Calu3 (cell line): Measurements from ENCODE around the gene OCIAD1. TPM values are rescaled to one million over a fixed set of nuclear protein-coding genes. Genes with fewer than 3 reads are reported as not detected.
"Not testable (repeated sequence)": the region's sequence is repeated elsewhere in the genome, so short reads cannot be mapped to it uniquely, and the experiment has no call there.

ENCODE experiments used
- BruUV-seq: library from RNA; stranded (reverse); fragments of 400-500 nt; replicated peaks from 2 replicates; lab custom pipeline; 2021; lab: Mats Ljungman, UMichigan
- CTCF ChIA-PET: fragments of 300-600 bp; sonication (Branson Sonifier 250); formaldehyde crosslinking; loops from one replicate; lab custom pipeline; 2022; ENCODE audit warnings: antibody characterized with exemption; lab: Charles Lee
- DNase-seq: peaks from one replicate; pipeline ENCODE4 v3.0.0; 2022
- H3K27ac Mint-ChIP-seq: one replicate; pipeline ENCODE4 v1.8.0; 2022; ENCODE audit warnings: mixed read lengths; ENCODE audit not compliant: unreplicated experiment
- H3K27me3 Mint-ChIP-seq: one replicate; pipeline ENCODE4 v1.8.0; 2022; ENCODE audit warnings: mixed read lengths; ENCODE audit not compliant: unreplicated experiment
- H3K36me3 Mint-ChIP-seq: one replicate; pipeline ENCODE4 v1.8.0; 2022; ENCODE audit warnings: mild to moderate bottlenecking, moderate library complexity, mixed read lengths; ENCODE audit not compliant: insufficient read depth, unreplicated experiment
- H3K4me1 Mint-ChIP-seq: one replicate; pipeline ENCODE4 v1.8.0; 2022; ENCODE audit warnings: mild to moderate bottlenecking, low read depth, mixed read lengths; ENCODE audit not compliant: unreplicated experiment
- H3K4me3 Mint-ChIP-seq: one replicate; pipeline ENCODE4 v1.8.0; 2022; ENCODE audit warnings: mild to moderate bottlenecking, low read depth, moderate library complexity, mixed read lengths; ENCODE audit not compliant: unreplicated experiment
- H3K9me3 Mint-ChIP-seq: one replicate; pipeline ENCODE4 v1.8.0; 2022; ENCODE audit warnings: low read depth, mixed read lengths; ENCODE audit not compliant: unreplicated experiment
- CTCF ChIP-seq: fragments of 200-600 bp; IDR thresholded peaks from one replicate; pipeline ENCODE4 v1.8.0; 2022; ENCODE audit warnings: antibody characterized with exemption; ENCODE audit not compliant: unreplicated experiment
- intact Hi-C: fragments of 100-400 bp; cut with micrococcal nuclease; formaldehyde crosslinking; loops from one replicate; pipeline ENCODE4 v1.10.0; 2022; ENCODE audit not compliant: unreplicated experiment
- total RNA-seq: library from RNA; stranded (reverse); gene quantifications from 2 replicates; pipeline ENCODE4 v1.2.3, GENCODE V29; 2022

OCIAD1 gene
- total RNA-seq, 1 experiment from 2014 or later, result 103 TPM

DNA sequence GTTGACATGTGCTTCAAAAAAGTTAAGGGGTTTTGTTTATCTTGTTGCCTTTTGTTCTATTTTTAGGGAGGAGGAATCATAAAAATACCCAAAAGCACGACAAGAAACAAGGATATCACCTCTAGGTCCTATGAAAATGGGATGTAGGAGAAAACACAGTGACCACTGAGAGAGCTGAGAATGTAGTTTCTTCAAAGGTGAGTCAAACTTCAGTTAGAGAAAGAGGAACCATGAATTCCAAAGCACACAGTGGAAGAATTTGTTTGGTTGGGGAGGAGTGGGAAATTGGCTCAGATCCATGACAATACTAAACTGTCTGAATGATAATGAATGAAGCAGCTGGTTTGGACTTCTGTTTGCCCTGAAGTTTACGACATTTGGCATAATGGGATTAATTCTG is 31.7 kb upstream of the OCIAD1 start:
- no peak for DNase-seq
- intact Hi-C loops, result no loop called here
- H3K36me3 Mint-ChIP-seq, result no peaks in the 10 kb centered on the region
- no TSS peak for BruUV-seq
- CTCF ChIA-PET, result no interaction called here
- peaks cover 9% of the 10 kb centered on the region for H3K4me1 Mint-ChIP-seq
- no peaks in the 10 kb centered on the region for H3K9me3 Mint-ChIP-seq
- no peak for TF ChIP-seq CTCF
- no peak overlapping the region for H3K4me3 Mint-ChIP-seq
- no peaks in the 10 kb centered on the region for H3K27me3 Mint-ChIP-seq
- no peak overlapping the region for H3K27ac Mint-ChIP-seq

- intact Hi-C loops, H3K9me3 Mint-ChIP-seq, H3K4me1 Mint-ChIP-seq, H3K36me3 Mint-ChIP-seq, DNase-seq, H3K4me3 Mint-ChIP-seq, CTCF ChIA-PET, BruUV-seq, H3K27ac Mint-ChIP-seq, H3K27me3 Mint-ChIP-seq: not testable (repeated sequence)
Measured at GRCh38 chr4:48800155-48800554, 30.7 kb upstream of the OCIAD1 start.

DNA sequence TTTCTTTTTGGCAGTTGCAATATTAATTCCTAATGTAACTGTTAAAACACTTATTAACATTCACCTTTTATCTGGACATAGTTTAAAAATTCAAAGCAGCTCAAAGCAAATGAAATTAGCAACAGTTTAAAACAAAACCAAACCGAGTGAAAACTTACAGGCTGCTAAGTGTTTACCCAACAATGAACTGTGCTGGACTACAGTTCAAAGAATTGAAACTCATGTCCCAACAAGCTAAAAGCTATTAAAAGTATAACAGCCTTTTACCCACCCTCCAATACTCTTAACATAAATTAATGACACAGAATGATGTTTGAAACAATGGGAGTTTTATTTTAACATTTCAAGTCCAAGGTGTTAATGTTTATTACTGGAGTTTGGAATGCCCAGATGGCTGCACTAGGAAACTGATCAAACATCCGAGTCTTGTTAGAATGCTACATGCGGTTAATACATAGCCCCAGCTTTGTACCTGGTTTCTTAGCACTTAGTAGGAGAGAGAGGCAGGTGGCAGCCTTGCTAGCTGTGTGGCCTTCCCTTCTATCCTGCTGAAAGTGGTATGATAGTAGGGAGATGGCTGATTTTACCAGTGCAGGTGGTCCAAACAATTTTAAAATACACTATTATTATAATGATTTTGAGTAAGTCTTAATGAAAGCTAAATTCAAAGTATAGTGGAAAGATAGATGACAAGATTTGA is 29.7 kb upstream of the OCIAD1 start:
- no peak overlapping the region for H3K27ac Mint-ChIP-seq
- TF ChIP-seq CTCF, result no peak
- no TSS peak for BruUV-seq
- H3K4me3 Mint-ChIP-seq, result no peak overlapping the region
- intact Hi-C loops, result no loop called here
- H3K27me3 Mint-ChIP-seq, result no peaks in the 10 kb centered on the region
- no peaks in the 10 kb centered on the region for H3K9me3 Mint-ChIP-seq
- CTCF ChIA-PET, result no interaction called here
- no peaks in the 10 kb centered on the region for H3K36me3 Mint-ChIP-seq
- no peak for DNase-seq
- peaks cover 9% of the 10 kb centered on the region for H3K4me1 Mint-ChIP-seq

DNA sequence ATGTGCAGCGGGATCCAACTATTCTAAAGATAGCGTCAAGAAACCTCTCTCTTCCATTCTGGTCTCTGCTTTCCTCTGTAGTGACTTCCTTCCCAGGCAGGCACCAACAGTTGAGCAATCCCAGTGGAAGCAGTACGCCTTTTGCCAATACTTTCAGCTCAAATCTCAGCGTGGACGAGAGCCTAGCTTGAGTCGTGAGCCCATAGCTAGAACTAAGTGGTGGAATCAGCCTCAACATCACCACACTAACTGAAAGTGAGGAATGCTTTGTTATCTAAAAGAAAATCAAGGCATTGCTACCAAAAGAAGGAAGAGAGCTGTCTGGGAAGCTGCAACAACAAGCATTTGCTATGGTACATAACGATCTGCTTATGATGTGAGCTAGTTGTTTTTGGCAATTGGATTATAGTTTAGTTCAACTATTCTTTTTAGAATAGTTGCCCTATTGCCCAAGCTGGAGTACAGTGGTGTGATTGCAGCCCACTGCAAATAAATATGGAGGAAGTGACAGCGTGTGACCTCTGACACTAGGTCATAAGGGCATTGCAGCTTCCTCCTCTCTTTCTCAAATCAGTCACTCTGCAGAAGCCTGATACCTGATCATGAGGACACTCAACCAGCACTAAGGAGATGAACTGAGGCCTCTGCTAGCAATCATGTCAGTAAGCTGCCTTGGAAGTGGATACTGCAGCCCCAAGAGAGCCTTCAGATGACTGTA is 26.1 kb upstream of the OCIAD1 start:
- peaks cover 9% of the 10 kb centered on the region for H3K4me1 Mint-ChIP-seq
- CTCF ChIA-PET, result no interaction called here
- BruUV-seq, result no TSS peak
- DNase-seq, result no peak
- intact Hi-C loops, result no loop called here
- H3K9me3 Mint-ChIP-seq, result no peaks in the 10 kb centered on the region
- no peak overlapping the region for H3K4me3 Mint-ChIP-seq
- TF ChIP-seq CTCF, result no peak
- H3K36me3 Mint-ChIP-seq, result no peaks in the 10 kb centered on the region
- H3K27ac Mint-ChIP-seq, result no peak overlapping the region
- no peaks in the 10 kb centered on the region for H3K27me3 Mint-ChIP-seq

GRCh38 chr4:48812866-48813265 is 18.0 kb upstream of the OCIAD1 start:
- no TSS peak for BruUV-seq
- Mint-ChIP-seq H3K9me3 (no peaks in the 10 kb centered on the region), H3K27me3 (no peaks in the 10 kb centered on the region), H3K4me3 (no peak overlapping the region), H3K4me1 (peaks cover 9% of the 10 kb centered on the region), H3K27ac (no peak overlapping the region), H3K36me3 (no peaks in the 10 kb centered on the region)
- TF ChIP-seq CTCF, result no peak
- CTCF ChIA-PET, result interaction anchor here (0.6 kb wide), 1 partner anchor 24 kb away, joined by 6 read pairs; no protein-coding TSS in a partner anchor
- DNase-seq, result no peak
- intact Hi-C loops, result no loop called here
